SK-N-SH treated with all-trans-retinoic acid at 6 μM for 48 hours (cell line): ENCODE data around the gene BECN2.
A peak's percentile ranks its signal among the peaks of the same experiment; 100 is the strongest.

Experiments
- ARNTL ChIP-seq: fragments of 450-650 bp; formaldehyde crosslinking; IDR thresholded peaks from 2 replicates; pipeline ENCODE4 v1.5.0; 2020; ENCODE audit warnings: low read depth, mild to moderate bottlenecking, moderate library complexity, borderline replicate concordance
- BACH2 ChIP-seq: fragments of 250-450 bp; sonication (Bioruptor Pico); IDR thresholded peaks from 2 replicates; pipeline ENCODE4 v1.9.0; 2021; ENCODE audit warnings: mild to moderate bottlenecking, borderline replicate concordance
- PATZ1 ChIP-seq: fragments of 250-450 bp; sonication (Bioruptor Pico); IDR thresholded peaks from 2 replicates; pipeline ENCODE4 v1.8.0; 2020; ENCODE audit warnings: mild to moderate bottlenecking, moderate library complexity, borderline replicate concordance
- POU6F1 ChIP-seq: fragments of 250-450 bp; sonication (Bioruptor Pico); IDR thresholded peaks from 2 replicates; pipeline ENCODE4 v1.8.0; 2021; ENCODE audit warnings: low read depth, mild to moderate bottlenecking, moderate library complexity, borderline replicate concordance
- TCF4 ChIP-seq: fragments of 250-450 bp; sonication (Bioruptor Pico); IDR thresholded peaks from 2 replicates; pipeline ENCODE4 v1.8.0; 2021; ENCODE audit warnings: mild to moderate bottlenecking, moderate library complexity, borderline replicate concordance
- TOX ChIP-seq: fragments of 250-450 bp; sonication (Bioruptor Pico); IDR thresholded peaks from 2 replicates; pipeline ENCODE4 v1.8.0; 2021; ENCODE audit warnings: mild to moderate bottlenecking, moderate library complexity, borderline replicate concordance
- TSHZ2 ChIP-seq: fragments of 250-450 bp; sonication (Bioruptor Pico); IDR thresholded peaks from 2 replicates; pipeline ENCODE4 v1.5.0; 2020; ENCODE audit warnings: mild to moderate bottlenecking, moderate library complexity
- ZC3H10 ChIP-seq: fragments of 250-450 bp; sonication (Bioruptor Pico); IDR thresholded peaks from 2 replicates; pipeline ENCODE4 v1.5.1; 2021; ENCODE audit warnings: mild to moderate bottlenecking, moderate library complexity
- ZFP3 ChIP-seq: fragments of 250-450 bp; sonication (Bioruptor Pico); IDR thresholded peaks from 2 replicates; pipeline ENCODE4 v1.5.0; 2020; ENCODE audit warnings: mild to moderate bottlenecking, moderate library complexity
- ZNF565 ChIP-seq: fragments of 450-650 bp; formaldehyde crosslinking; conservative IDR thresholded peaks from 2 replicates; pipeline ENCODE4 v1.5.0; 2020; ENCODE audit warnings: low read depth, mild to moderate bottlenecking, moderate library complexity
- ZNF70 ChIP-seq: fragments of 450-650 bp; formaldehyde crosslinking; IDR thresholded peaks from 2 replicates; pipeline ENCODE4 v1.5.0; 2020; ENCODE audit warnings: mild to moderate bottlenecking, moderate library complexity
- ZNF8 ChIP-seq: fragments of 450-650 bp; formaldehyde crosslinking; IDR thresholded peaks from 2 replicates; pipeline ENCODE4 v1.5.0; 2020; ENCODE audit warnings: mild to moderate bottlenecking, moderate library complexity

GRCh38 chr1:241968611-241969010 is 11.0 kb downstream of the BECN2 start:
- no peak for TF ChIP-seq POU6F1 (CRISPR knock-in tag)
- TF ChIP-seq PATZ1 (CRISPR knock-in tag): no peak
- TF ChIP-seq ZC3H10 (CRISPR knock-in tag): no peak
- no peak for TF ChIP-seq ARNTL
- no peak for TF ChIP-seq ZFP3 (CRISPR knock-in tag)
- TF ChIP-seq ZNF565 (CRISPR knock-in tag): no peak
- no peak for TF ChIP-seq ZNF70 (CRISPR knock-in tag)
- no peak for TF ChIP-seq BACH2
- TF ChIP-seq TSHZ2: no peak
- no peak for TF ChIP-seq TCF4
- no peak for TF ChIP-seq ZNF8 (CRISPR knock-in tag)
- TF ChIP-seq TOX (CRISPR knock-in tag): peak; percentile 71
